Activated naive CD4-positive, alpha-beta T cell treated with anti-CD3 and anti-CD28 coated beads for 36 hours (primary cell): ENCODE measurements around the gene PARD6A. TPM values are rescaled to one million over a fixed set of nuclear protein-coding genes. Genes with fewer than 3 reads are reported as not detected.
A peak's percentile ranks its signal among the peaks of the same experiment; 100 is the strongest.

ENCODE experiments used
- CTCF ChIA-PET: fragments of 350-600 bp; sonication (Branson Sonifier 250); formaldehyde crosslinking; loops from one replicate; lab custom pipeline; 2021; ENCODE audit warnings: antibody characterized with exemption; lab: Charles Lee
- DNase-seq: peaks from one replicate; pipeline ENCODE4 v3.0.0-alpha.2; 2020
- H3K27ac Mint-ChIP-seq: one replicate; pipeline ENCODE4 v1.8.0; 2021; ENCODE audit warnings: mild to moderate bottlenecking, mixed read lengths
- H3K27me3 Mint-ChIP-seq: one replicate; pipeline ENCODE4 v1.8.0; 2021; ENCODE audit warnings: low read depth, mixed read lengths
- H3K36me3 Mint-ChIP-seq: one replicate; pipeline ENCODE4 v1.8.0; 2021; ENCODE audit warnings: low read depth, mixed read lengths
- H3K4me1 Mint-ChIP-seq: one replicate; pipeline ENCODE4 v1.8.0; 2021; ENCODE audit warnings: low read depth, mixed read lengths
- H3K4me3 Mint-ChIP-seq: one replicate; pipeline ENCODE4 v1.8.0; 2021; ENCODE audit warnings: mild to moderate bottlenecking, moderate library complexity, mixed read lengths
- H3K9me3 Mint-ChIP-seq: one replicate; pipeline ENCODE4 v1.8.0; 2021; ENCODE audit warnings: mixed read lengths
- intact Hi-C: fragments of 100-400 bp; cut with micrococcal nuclease; formaldehyde crosslinking; loops from one replicate; pipeline ENCODE4 v1.15.1; 2023
- total RNA-seq, 2 experiments: library from RNA; stranded (reverse); gene quantifications; one replicate each; pipeline ENCODE4 v1.2.3, GENCODE V29; 2021

Gene PARD6A
- total RNA-seq, 2 experiments from 2014 or later: 7.3 to 8.4 TPM

DNA sequence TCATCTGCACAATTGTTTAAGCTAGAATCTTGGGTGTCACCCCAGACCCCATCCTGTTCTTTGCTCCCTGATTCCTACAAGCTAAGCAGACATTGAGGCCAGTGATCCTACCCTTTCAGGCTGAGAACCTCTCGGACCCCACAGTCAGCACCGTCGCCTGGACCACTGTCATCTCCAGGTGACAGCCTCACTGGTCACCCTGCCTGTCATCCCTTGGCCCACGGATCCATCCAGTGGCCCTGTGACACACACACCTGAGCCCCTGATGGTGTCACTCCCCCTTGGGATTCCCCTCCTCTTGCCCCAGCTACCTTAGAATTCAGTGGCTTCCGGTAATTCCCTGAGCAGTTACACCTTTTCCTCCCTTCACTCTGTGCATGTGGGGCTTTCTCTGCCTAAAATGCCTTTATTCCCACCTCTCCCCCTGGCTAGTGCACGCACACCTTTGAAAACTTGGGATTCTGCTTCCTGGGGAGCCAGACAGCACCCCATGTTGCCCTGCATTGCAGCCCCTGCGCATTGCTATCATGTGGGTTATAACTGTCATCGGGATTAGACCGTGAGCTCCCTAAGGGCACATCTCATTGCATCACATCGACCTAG lies 8.8 kb downstream of the PARD6A start:
- Mint-ChIP-seq H3K27ac (no peak overlapping the region), H3K9me3 (no peaks in the 10 kb centered on the region), H3K4me1 (peaks cover 17% of the 10 kb centered on the region), H3K36me3 (no peaks in the 10 kb centered on the region), H3K27me3 (no peaks in the 10 kb centered on the region), H3K4me3 (no peak overlapping the region)
- DNase-seq: no peak
- intact Hi-C loops: no loop called here
- CTCF ChIA-PET: interaction anchor here (0.6 to 13.5 kb wide), 6 partner anchors 9 to 183 kb away, joined by 3 to 131 read pairs (median 4); partner anchors contain the start of gene PARD6A

DNA sequence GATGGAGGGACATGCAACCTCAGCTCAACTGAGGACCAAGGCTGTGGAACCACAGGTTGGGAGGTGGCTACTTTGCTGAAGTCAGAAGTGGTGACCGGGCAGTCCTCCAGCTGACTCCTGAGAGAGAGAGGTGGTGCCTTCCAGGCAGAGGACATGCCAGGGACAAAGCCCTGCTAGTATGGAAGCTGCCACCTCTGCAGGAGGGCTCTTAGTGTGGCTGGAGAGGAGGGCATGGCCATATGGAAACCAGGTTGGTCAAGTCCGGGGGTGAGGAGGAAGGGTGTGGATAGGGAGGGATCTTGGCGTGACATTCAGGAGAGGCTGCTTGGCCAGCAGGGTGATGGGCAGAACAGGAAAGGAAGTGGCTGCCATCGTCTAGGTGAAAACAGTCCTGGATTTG lies 11.5 kb downstream of the PARD6A start:
- Mint-ChIP-seq H3K27ac (no peak overlapping the region), H3K36me3 (no peaks in the 10 kb centered on the region), H3K27me3 (no peaks in the 10 kb centered on the region), H3K4me1 (peaks cover 7% of the 10 kb centered on the region), H3K9me3 (no peaks in the 10 kb centered on the region), H3K4me3 (no peak overlapping the region)
- CTCF ChIA-PET: interaction anchor here (0.6 to 13.5 kb wide), 11 partner anchors 9 to 268 kb away, joined by 3 to 131 read pairs (median 3); partner anchors contain the start of gene GFOD2
- intact Hi-C loops: loop anchor here (1.0 to 2.0 kb wide), 2 partner anchors 246 to 256 kb away; no protein-coding TSS in a partner anchor
- DNase-seq: no peak

DNA sequence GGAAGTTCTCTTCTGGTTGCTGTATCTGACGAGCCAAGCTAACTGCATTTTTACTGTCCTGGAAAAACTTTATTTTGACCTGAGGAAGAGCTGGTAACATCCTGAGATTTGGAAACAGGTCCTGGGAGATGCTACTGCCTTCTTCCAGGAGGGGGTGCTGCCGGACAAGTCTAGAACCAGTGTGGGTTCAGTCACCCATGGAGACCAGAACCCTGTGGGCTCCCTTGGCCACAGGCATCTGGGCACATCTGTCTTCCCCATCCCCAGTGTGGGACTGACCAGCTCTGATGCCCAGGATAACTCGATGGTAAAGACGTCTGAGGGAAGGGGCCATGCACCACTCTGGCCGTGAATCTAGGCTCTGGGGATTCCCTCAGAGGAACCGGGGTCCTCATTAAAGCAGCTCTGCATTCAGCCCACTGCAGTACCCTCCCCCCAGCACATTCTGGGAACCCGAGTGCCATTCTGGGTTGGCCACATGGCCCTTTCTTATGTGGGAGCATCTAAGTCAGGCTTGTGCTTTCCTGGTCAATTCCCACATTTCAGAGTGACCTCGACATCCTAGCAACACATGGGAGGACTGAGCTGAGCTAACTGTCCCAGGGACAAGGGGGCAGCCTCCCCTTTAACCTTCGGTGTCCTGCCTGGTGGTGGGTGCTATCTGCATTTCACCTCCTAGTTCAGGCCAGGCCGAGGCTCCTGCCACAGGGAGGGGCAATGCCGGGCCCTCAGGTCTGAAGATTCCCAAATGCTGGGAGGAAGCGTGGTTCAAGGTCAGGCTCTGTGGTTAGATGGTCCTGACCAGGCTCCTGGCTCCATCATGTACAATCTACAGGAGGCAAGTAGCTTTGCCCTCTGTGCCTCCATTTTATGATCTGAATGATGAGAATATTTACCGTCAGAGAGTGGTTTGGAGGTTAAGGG lies 12.2 kb downstream of the PARD6A start:
- peaks cover under 1% of the 10 kb centered on the region for H3K4me1 Mint-ChIP-seq
- no peak overlapping the region for H3K4me3 Mint-ChIP-seq
- no peaks in the 10 kb centered on the region for H3K9me3 Mint-ChIP-seq
- peak; percentile 74 for DNase-seq
- CTCF ChIA-PET: interaction anchor here (0.6 to 13.5 kb wide), 13 partner anchors 10 to 267 kb away, joined by 3 to 131 read pairs (median 3); partner anchors contain the start of gene GFOD2
- H3K27me3 Mint-ChIP-seq: no peaks in the 10 kb centered on the region
- intact Hi-C loops: loop anchor here (1.0 to 2.0 kb wide), 2 partner anchors 246 to 255 kb away; no protein-coding TSS in a partner anchor
- H3K27ac Mint-ChIP-seq: no peak overlapping the region
- no peaks in the 10 kb centered on the region for H3K36me3 Mint-ChIP-seq

DNA sequence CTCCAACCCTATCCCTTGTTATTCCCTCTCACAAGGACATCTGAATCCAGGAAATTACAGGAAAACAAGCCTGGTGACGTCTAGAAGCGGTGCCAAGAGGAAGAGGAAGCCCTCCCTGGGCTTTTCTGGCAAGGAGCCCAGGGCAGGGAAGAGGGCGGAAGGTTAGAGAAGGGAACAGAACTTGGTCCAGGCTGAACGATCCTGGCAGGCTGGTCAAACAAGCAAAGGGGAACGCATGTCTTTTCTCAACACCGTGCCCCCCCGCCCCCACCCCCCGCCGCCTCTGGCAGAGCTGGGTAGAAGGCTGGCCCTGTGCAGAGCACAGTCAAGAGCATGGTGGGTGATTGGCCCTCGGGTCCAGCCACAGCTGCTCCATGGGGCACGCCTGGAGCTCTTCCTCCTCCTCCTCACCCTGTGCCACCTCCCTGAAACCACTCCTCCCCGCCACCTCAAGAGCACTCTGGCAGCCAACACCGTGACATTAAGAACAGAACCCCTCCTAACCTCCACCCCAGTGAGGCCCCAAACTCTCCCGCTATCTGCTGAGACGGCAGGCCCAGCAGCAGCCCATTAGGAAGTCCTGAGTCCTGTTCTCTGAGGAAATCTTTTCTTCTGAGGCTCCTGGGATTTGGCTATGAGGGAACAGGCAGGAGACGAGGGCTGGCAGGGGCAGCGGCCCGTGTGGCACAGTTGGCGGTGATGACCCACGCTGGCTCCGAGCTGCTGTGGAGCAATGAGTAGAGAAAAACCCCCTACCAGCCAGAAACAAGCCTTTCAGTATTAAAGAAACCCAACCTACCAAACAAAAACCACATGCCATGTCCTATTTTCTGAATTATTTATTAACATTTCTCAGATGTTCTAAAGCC lies 13.2 kb downstream of the PARD6A start:
- H3K27ac Mint-ChIP-seq: no peak overlapping the region
- H3K9me3 Mint-ChIP-seq: no peaks in the 10 kb centered on the region
- intact Hi-C loops: loop anchor here (2.0 kb wide), 1 partner anchor 245 kb away; no protein-coding TSS in a partner anchor
- CTCF ChIA-PET: interaction anchor here (0.8 to 1.5 kb wide), 5 partner anchors 10 to 180 kb away, joined by 3 to 5 read pairs (median 3); no protein-coding TSS in a partner anchor
- no peak overlapping the region for H3K4me3 Mint-ChIP-seq
- H3K36me3 Mint-ChIP-seq: no peaks in the 10 kb centered on the region
- H3K27me3 Mint-ChIP-seq: no peaks in the 10 kb centered on the region
- DNase-seq: no peak
- H3K4me1 Mint-ChIP-seq: no peaks in the 10 kb centered on the region

DNA sequence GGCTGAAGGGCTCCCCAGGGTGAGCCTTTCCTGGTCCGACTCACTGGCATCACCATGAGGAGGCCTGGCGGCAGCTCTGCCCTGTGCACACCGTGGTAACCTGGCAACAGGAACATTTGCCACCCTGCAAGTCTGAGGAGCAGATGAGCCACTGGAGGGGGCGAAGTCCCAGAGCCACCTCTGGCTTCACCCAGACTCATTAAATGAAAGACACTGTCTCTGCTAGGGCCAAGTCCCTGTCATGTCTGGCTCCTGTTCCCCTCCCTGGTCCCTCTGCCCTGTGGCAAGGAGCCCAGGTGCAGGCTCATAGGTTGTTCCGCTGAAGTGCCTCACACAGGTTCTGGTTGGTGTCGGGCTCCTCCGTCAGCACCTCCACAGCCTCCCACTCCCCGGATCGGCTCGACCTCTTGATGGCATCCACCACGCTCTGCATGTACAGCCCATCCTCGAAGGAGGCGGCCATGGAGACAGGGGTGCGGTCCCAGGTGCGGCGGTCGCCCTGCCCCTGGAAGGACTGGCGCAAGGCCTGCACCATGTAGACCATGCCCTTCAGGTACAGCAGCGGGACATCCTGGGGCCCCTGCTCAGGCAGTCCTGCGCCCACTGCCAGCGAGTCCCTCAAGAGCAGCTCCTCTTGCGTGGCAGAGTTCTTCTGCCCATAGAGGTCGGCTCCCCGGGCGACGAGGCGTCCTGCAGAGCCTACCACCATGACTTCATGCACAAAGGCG lies 14.3 kb downstream of the PARD6A start:
- intact Hi-C loops: no loop called here
- Mint-ChIP-seq H3K4me1 (no peaks in the 10 kb centered on the region), H3K9me3 (no peaks in the 10 kb centered on the region)

DNA sequence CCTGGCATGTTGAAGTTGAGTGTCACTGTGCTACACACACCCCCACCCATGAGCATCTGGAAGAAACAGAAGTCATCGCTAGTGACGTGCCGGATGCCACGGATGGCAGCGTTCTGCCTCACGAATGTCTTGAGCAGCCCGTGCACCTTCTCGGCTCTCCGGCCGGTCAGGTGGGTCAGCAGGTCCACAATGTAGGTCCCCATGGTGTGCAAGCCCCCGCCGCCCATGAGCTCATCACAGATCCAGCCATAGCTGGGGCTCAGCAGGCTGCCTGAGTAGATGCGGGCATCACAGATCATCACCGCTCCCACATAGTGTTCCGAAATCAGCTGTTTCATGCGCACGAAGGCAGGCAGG lies 14.8 kb downstream of the PARD6A start:
- no peaks in the 10 kb centered on the region for H3K36me3 Mint-ChIP-seq
- no peaks in the 10 kb centered on the region for H3K27me3 Mint-ChIP-seq
- no peaks in the 10 kb centered on the region for H3K4me1 Mint-ChIP-seq
- intact Hi-C loops: no loop called here
- H3K27ac Mint-ChIP-seq: no peak overlapping the region
- H3K4me3 Mint-ChIP-seq: no peak overlapping the region
- CTCF ChIA-PET: interaction anchor here (0.9 to 2.6 kb wide), 2 partner anchors 9 to 129 kb away, joined by 3 to 7 read pairs; partner anchors contain the start of genes C16orf86 and ENKD1
- no peak for DNase-seq
- no peaks in the 10 kb centered on the region for H3K9me3 Mint-ChIP-seq

More for the DNA sequence above, 14.3 kb downstream of the PARD6A start:
- no peaks in the 10 kb centered on the region for H3K36me3 Mint-ChIP-seq
- CTCF ChIA-PET: interaction anchor here (0.8 to 2.6 kb wide), 5 partner anchors 8 to 181 kb away, joined by 3 to 7 read pairs (median 3); partner anchors contain the start of genes C16orf86 and ENKD1
- no peaks in the 10 kb centered on the region for H3K27me3 Mint-ChIP-seq
- H3K27ac Mint-ChIP-seq: no peak overlapping the region
- no peak overlapping the region for H3K4me3 Mint-ChIP-seq
- DNase-seq: no peak

DNA sequence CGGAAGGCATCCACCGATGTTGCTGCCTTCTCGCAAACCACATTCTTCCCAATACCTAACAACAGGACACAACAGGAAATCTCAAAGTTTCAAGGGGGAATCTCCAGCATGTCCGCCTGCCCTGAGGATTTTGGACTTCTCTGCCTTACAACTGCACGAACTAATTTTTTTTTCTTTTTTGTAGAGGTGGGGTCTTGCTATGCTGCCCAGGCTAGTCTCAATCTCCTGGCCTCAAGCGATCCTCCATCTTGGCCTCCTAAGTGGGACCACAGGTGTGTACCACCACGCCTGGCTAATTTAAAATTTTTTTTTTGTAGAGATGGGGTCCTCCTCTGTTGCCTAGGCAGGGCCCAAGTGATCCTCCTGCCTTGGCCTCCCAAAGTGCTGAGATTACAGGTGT lies 15.2 kb downstream of the PARD6A start:
- Mint-ChIP-seq H3K9me3 (no peaks in the 10 kb centered on the region), H3K27me3 (no peaks in the 10 kb centered on the region), H3K36me3 (no peaks in the 10 kb centered on the region), H3K27ac (no peak overlapping the region), H3K4me3 (no peak overlapping the region), H3K4me1 (no peaks in the 10 kb centered on the region)
- intact Hi-C loops: no loop called here
- CTCF ChIA-PET: interaction anchor here (0.9 to 2.6 kb wide), 2 partner anchors 9 to 129 kb away, joined by 3 to 7 read pairs; partner anchors contain the start of genes C16orf86 and ENKD1
- DNase-seq: no peak

DNA sequence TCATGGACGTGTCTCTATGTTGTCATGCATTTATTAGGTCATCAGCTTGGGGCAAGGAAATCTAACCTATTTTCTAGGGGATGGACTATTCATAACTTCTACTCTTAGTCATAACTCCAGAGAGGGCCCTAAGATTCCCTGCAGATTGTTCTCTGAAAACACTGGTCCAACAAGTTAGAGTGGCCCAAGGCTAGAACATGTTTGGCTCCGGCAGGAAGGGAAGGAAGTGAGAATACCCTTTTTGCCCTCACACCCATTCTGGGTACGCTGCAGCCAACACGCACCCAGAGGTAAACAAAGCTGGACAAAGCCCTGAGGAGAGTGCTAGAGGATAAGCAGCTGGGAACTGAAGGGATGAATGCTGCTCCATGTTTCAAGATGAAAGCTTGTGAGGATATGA lies 15.8 kb downstream of the PARD6A start:
- CTCF ChIA-PET: interaction anchor here (0.6 to 2.6 kb wide), 2 partner anchors 10 to 399 kb away, joined by 3 to 7 read pairs; partner anchors contain the start of genes C16orf86 and ENKD1

DNA sequence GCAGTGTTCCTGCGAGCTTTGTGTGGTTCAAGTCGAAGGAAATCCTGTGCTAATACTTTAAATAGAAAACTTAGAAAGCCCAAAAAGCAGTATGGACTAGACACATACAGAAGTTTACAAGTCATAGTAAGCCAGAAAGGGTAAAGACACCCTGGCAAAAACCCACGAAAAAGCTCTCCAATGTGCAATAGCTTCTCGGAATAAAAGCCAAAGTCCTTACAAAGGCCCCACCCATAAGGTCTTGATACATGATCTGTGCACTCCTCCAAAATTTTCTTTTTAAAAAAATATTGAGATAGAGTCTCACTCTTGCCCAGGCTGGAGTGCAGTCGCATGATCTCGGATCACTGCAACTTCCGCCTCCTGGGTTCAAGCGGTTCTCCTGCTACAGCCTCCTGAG lies 16.2 kb downstream of the PARD6A start:
- intact Hi-C loops: no loop called here
- no peak for DNase-seq
- Mint-ChIP-seq H3K4me1 (no peaks in the 10 kb centered on the region), H3K27me3 (no peaks in the 10 kb centered on the region), H3K9me3 (no peaks in the 10 kb centered on the region), H3K36me3 (no peaks in the 10 kb centered on the region), H3K27ac (no peak overlapping the region), H3K4me3 (no peak overlapping the region)
- CTCF ChIA-PET: interaction anchor here (0.6 to 2.6 kb wide), 2 partner anchors 10 to 400 kb away, joined by 3 to 7 read pairs; partner anchors contain the start of genes C16orf86 and ENKD1

More for the DNA sequence above, 15.8 kb downstream of the PARD6A start:
- DNase-seq: no peak
- no peak overlapping the region for H3K27ac Mint-ChIP-seq
- no peaks in the 10 kb centered on the region for H3K4me1 Mint-ChIP-seq
- no peaks in the 10 kb centered on the region for H3K9me3 Mint-ChIP-seq
- H3K4me3 Mint-ChIP-seq: no peak overlapping the region
- no peaks in the 10 kb centered on the region for H3K27me3 Mint-ChIP-seq
- no peaks in the 10 kb centered on the region for H3K36me3 Mint-ChIP-seq
- intact Hi-C loops: no loop called here

DNA sequence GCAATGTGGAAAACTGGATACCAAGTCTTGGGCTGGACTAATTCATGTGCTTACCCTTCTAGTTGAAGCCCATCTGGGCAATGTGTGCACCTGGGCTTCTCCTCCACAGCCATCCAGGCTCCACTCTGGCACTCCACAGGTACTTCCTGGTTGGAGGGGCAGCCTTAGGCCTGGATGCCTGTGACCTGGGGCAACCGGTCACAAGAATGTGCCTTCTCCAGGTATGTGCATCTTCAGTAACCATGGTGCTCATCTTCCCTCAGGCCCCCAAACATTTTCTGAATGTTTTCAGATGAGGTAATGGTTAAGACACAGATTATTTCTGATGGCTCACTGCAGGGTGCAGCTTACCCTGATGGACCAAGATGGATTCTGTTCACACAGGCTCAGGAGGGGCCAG lies 17.0 kb downstream of the PARD6A start:
- Mint-ChIP-seq H3K27ac (no peak overlapping the region), H3K27me3 (no peaks in the 10 kb centered on the region), H3K4me3 (no peak overlapping the region), H3K36me3 (no peaks in the 10 kb centered on the region), H3K9me3 (no peaks in the 10 kb centered on the region), H3K4me1 (no peaks in the 10 kb centered on the region)
- CTCF ChIA-PET: interaction anchor here (0.5 to 1.0 kb wide), 2 partner anchors 10 to 211 kb away, joined by 3 read pairs; no protein-coding TSS in a partner anchor
- intact Hi-C loops: no loop called here
- no peak for DNase-seq
